Stomach (tissue), 9 donors: ENCODE measurements around the gene PTPA. TPM values are rescaled to one million over a fixed set of nuclear protein-coding genes. Genes with fewer than 3 reads are reported as not detected.

Experiments
- DNase-seq, 2 donors: peaks; one replicate each; pipeline versions ENCODE4 v3.0.0 to v3.0.0-alpha.2; 2013 to 2019
- H3K27ac ChIP-seq, 5 donors: fragments of 200-600 bp in 4 of 5; sonication (generic) in 4 of 5; one replicate each; pipeline ENCODE4 v1.5.1; 2013 to 2019; ENCODE audit warnings: mild to moderate bottlenecking in 1 of 5, moderate library complexity in 1 of 5
- H3K27me3 ChIP-seq, 3 donors: fragments of 200-600 bp; sonication (generic); one replicate each; pipeline ENCODE4 v1.5.1; 2017 to 2019; ENCODE audit warnings: mixed run types in 1 of 3
- H3K36me3 ChIP-seq, 4 donors: fragments of 200-600 bp; sonication (generic); 1 replicate in 3 of 4; 2 replicates in 1 of 4; pipeline ENCODE4 v1.5.1; 2016 to 2019
- H3K4me1 ChIP-seq, 4 donors: fragments of 200-600 bp; sonication (generic); one replicate each; pipeline ENCODE4 v1.5.1; 2016 to 2019
- H3K4me3 ChIP-seq, 4 donors: fragments of 200-600 bp; sonication (generic) in 3 of 4; one replicate each; pipeline ENCODE4 v1.5.1; 2016 to 2019; ENCODE audit warnings: mild to moderate bottlenecking in 1 of 4
- H3K9me3 ChIP-seq, 4 donors: fragments of 200-600 bp; sonication (generic); one replicate each; pipeline ENCODE4 v1.5.1; 2016 to 2019
- EP300 ChIP-seq: sonication (generic); formaldehyde crosslinking; IDR thresholded peaks from one replicate; pipeline ENCODE4 v1.6.1; 2017; ENCODE audit warnings: antibody characterized with exemption
- POLR2A ChIP-seq, 4 donors: fragments of 450-650 bp; IDR thresholded peaks; one replicate each; pipeline ENCODE4 v1.6.1; 2016; ENCODE audit warnings: antibody characterized with exemption in 4 of 4, control low read depth in 2 of 4, mild to moderate bottlenecking in 1 of 4, moderate library complexity in 1 of 4
- POLR2AphosphoS5 ChIP-seq, 3 donors: sonication (generic); formaldehyde crosslinking; IDR thresholded peaks; one replicate each; pipeline ENCODE4 v1.6.1; 2016; ENCODE audit warnings: antibody characterized with exemption in 3 of 3
- WGBS, 5 donors: extraction: QIAGEN DNeasy Blood & Tissue Kit in 3 of 5; methylation state at CpG; one replicate each; pipeline versions ENCODE4 v1.1.5 to v1.1.7; 2013 to 2018; 5-methylcytosine and 5-hydroxymethylcytosine counted together
- intact Hi-C: fragments of 100-400 bp; cut with DNase I; formaldehyde crosslinking; loops from one replicate; pipeline ENCODE4 v1.15.1; 2023; ENCODE audit warnings: low total_unique reads
- polyA plus RNA-seq, 3 donors: library from polyadenylated mRNA; stranded (reverse); fragments of 200-250 nt; gene quantifications; one replicate each; pipeline ENCODE4 v1.2.3, GENCODE V29; 2013
- total RNA-seq, 5 donors: library from RNA; depleted of rRNA; stranded (reverse); fragments of >200 nt; gene quantifications; one replicate each; pipeline versions ENCODE4 v1.1.0 to v1.2.3, GENCODE V29; 2014 to 2016
- TF ChIP-seq, protein P1 (sequence below), 7 experiments: fragments of 450-650 bp in 4 of 7; fragments of 200-600 bp in 3 of 7; sonication (generic) in 3 of 7; IDR thresholded peaks; one replicate each; pipeline ENCODE4 v1.5.1; 2016 to 2019; ENCODE audit warnings: antibody characterized with exemption in 7 of 7, control low read depth in 2 of 7, mild to moderate bottlenecking in 1 of 7
- donor health status: healthy with polysubstance abuse.
- donor health status: Bipolar disorder and iron deficiency.
- donor health status: healthy.

The PTPA gene
- total and polyA plus RNA-seq, 8 donors = 12.3 to 118 (median 73.6) TPM

DNA sequence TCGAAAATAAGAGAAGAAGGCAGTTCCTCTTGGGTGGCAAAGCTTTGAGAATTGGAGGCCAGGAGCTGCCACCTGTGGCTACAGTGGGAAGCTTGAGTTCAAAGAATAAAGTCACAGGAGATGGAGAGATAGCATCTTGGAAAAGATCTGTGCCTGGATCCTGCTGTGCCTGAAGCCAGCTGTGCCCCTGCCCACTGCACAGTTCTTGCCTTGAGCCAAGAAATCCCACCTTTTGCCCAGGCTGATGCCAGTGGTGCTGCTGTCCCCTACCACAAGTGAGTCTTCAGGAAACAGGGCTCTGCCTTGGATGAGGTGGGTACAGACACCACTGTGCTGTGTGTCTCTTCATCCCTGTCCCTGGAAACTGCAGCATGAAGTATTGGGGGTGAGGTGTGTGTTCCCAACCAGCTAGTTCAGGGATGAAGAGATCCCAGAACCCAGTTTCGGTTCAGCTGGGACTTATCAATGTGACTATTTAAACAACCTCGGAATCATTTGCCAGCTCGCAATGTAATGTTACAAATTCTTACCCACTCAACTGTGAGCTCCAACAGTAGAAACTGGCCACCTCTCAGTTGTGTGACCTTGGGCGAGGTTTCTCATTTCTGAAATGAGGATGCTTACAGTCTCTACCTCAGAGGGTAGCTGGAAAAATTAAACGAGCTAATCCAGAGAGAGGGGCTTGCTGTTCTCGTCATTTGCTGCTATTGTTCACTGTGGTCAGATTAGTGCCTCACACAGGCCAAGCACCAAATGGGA lies 61.0 kb downstream of the PTPA start:
- peak overlapping the region in 3 of 5 donors; percentile 51 to 98 (median 97) for H3K27ac ChIP-seq

DNA sequence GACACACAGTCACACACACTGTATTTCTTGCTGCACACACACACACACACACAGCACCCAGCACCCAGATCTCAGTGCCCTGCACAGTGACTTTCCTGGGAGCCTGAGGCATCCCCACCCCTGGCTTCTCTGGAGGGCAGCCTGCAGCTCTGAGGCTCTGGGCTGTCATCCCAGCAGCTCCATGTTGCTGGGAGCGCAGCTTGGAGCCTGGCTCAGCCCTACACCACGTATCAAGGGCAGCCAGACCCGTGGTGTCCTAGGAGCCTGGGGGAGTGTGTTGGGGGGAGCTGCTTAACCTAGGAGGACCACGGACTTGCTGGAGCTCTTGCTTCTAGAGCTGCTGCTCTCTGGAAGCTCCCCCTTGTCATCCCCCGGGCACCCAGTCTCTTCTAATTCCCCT lies 61.6 kb downstream of the PTPA start:
- Histone ChIP-seq H3K27ac (peak overlapping the region in 4 of 5 donors; percentile 37 to 98 (median 74)), H3K4me3 (no peak overlapping the region)

More for the DNA sequence above, 61.0 kb downstream of the PTPA start:
- DNase-seq = no peak
- no peaks in the 10 kb centered on the region for H3K36me3 ChIP-seq
- WGBS, 5 donors = 28 to 55% (median 40%) methylated on average over 7 of the region's 7 CpGs
- no peak overlapping the region for H3K4me3 ChIP-seq
- no peak for TF ChIP-seq POLR2A (IDR thresholded peaks at IDR 0.05)
- no peak for TF ChIP-seq POLR2AphosphoS5 (IDR thresholded peaks at IDR 0.05)
- TF ChIP-seq, protein P1, sequence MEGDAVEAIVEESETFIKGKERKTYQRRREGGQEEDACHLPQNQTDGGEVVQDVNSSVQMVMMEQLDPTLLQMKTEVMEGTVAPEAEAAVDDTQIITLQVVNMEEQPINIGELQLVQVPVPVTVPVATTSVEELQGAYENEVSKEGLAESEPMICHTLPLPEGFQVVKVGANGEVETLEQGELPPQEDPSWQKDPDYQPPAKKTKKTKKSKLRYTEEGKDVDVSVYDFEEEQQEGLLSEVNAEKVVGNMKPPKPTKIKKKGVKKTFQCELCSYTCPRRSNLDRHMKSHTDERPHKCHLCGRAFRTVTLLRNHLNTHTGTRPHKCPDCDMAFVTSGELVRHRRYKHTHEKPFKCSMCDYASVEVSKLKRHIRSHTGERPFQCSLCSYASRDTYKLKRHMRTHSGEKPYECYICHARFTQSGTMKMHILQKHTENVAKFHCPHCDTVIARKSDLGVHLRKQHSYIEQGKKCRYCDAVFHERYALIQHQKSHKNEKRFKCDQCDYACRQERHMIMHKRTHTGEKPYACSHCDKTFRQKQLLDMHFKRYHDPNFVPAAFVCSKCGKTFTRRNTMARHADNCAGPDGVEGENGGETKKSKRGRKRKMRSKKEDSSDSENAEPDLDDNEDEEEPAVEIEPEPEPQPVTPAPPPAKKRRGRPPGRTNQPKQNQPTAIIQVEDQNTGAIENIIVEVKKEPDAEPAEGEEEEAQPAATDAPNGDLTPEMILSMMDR (IDR thresholded peaks at IDR 0.05) = no peak
- TF ChIP-seq EP300 = no peak
- H3K4me1 ChIP-seq = peaks cover 52 to 61% (median 59%) of the 10 kb centered on the region in 4 donors
- no peaks in the 10 kb centered on the region for H3K9me3 ChIP-seq
- H3K27me3 ChIP-seq = no peaks in the 10 kb centered on the region
- intact Hi-C loops = no loop called here

DNA sequence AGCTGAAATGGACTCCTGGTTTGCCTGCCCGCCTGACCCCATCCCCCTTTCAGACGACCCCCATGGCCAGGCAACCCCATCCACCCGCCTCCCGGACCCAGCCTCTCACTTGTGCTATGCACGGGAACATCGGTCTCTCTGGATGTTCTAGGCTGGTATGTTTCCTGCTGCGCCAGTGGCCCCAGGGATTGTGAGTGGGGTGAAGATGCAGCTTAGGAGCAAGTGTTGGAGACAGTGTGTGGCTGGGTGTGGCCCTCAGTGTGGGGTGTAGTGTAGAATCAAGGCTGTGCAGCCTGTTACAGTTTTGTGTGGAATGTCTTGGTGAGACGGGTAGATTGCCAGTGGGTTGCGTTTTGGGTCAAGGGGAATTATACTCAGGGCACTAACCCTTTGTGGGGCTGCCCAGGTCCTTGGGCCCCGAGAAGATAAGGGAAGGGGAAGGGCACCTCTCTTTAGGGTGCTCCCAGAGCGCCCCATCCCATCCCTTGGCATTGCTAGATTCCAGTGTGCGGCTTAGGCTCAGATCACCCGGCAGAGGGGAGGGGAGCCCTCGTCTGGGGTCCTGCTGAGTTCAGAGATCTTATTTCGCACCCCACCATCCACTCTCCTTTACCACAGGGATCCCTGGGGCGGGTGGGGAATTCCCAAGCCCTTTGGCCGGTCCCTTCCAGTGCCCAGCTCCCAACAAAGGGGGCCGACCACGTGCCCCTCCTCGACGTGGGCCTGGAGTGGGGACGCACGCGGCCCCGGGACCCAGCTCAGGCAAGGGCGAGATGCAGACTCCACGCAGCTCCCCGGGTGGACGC lies 62.3 kb downstream of the PTPA start:
- intact Hi-C loops = no loop called here
- Histone ChIP-seq H3K27me3 (no peaks in the 10 kb centered on the region), H3K9me3 (no peaks in the 10 kb centered on the region), H3K36me3 (no peaks in the 10 kb centered on the region), H3K27ac (peak overlapping the region; percentile 92 to 100 (median 98)), H3K4me1 (peaks cover 43 to 55% (median 50%) of the 10 kb centered on the region in 4 donors), H3K4me3 (peak overlapping the region; percentile 61 to 99 (median 86))
- DNase-seq = peak in 1 of 2 donors; percentile 32
- TF ChIP-seq POLR2AphosphoS5 (IDR thresholded peaks at IDR 0.05) (no peak), EP300 (no peak), POLR2A (IDR thresholded peaks at IDR 0.05) (no peak)
- TF ChIP-seq, protein P1 (IDR thresholded peaks at IDR 0.05) = no peak
- 24 to 58% (median 25%) methylated on average over 10 to 29 of the region's 29 CpGs for WGBS, 5 donors

More for the DNA sequence above, 61.6 kb downstream of the PTPA start:
- no peaks in the 10 kb centered on the region for H3K36me3 ChIP-seq
- H3K9me3 ChIP-seq = no peaks in the 10 kb centered on the region
- TF ChIP-seq, protein P1 (IDR thresholded peaks at IDR 0.05) = no peak
- TF ChIP-seq POLR2AphosphoS5 (IDR thresholded peaks at IDR 0.05) = no peak
- no peak for TF ChIP-seq EP300
- no peak for TF ChIP-seq POLR2A (IDR thresholded peaks at IDR 0.05)
- 31 to 63% (median 42%) methylated on average over 2 to 5 of the region's 5 CpGs for whole genome bisulfite sequencing, 5 donors
- DNase-seq = peak in 1 of 2 donors; percentile 51
- H3K27me3 ChIP-seq = no peaks in the 10 kb centered on the region
- intact Hi-C loops = no loop called here
- H3K4me1 ChIP-seq = peaks cover 45 to 55% (median 54%) of the 10 kb centered on the region in 4 donors

DNA sequence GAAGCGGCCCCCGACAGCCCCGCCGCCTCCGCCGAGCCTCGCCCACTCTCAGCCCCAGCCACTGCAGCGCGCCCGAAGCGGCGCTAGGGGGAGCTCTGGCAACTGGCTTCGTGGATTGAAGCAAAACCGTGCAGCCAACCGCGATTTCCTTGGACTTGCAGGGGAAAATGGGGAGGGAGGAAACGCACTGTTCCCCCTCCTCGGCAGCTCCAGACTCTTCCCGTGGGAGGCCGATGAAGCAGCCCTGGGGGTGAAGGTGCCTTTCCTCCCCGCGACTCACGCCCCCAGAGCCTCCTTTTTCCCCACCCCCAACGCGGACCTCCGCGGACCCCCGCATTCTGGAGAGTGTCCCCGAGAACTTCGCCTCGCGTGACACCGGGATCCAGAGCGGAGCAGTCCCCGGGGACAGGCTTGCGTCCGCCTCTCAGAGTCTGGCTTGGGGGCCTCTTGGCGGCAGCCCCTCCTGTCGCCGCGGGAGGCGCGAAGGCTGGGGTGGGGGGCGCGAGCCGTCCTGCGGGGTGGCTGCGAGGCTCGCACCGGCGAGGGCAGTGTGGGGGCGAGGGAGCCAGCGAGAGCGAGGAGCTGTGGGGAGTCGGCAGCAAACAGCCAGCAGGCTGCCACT lies 63.0 kb downstream of the PTPA start:
- no peaks in the 10 kb centered on the region for H3K9me3 ChIP-seq
- peaks cover 40 to 57% (median 51%) of the 10 kb centered on the region in 4 donors for H3K4me1 ChIP-seq
- no peaks in the 10 kb centered on the region for H3K36me3 ChIP-seq
- peak overlapping the region; percentile 61 to 99 (median 86) for H3K4me3 ChIP-seq
- intact Hi-C loops = no loop called here
- WGBS, 5 donors = 0 to 1% (median 0%) methylated on average over 27 to 55 of the region's 55 CpGs
- peak; percentile 94 to 97 for DNase-seq
- no peaks in the 10 kb centered on the region for H3K27me3 ChIP-seq
- H3K27ac ChIP-seq = peak overlapping the region; percentile 92 to 100 (median 98)
- TF ChIP-seq POLR2AphosphoS5 (IDR thresholded peaks at IDR 0.05) = peak; percentile 68 to 88 (median 87)
- TF ChIP-seq, protein P1 (IDR thresholded peaks at IDR 0.05) = peak in 6 of 7 experiments; percentile 31 to 99 (median 96)
- no peak for TF ChIP-seq POLR2A (IDR thresholded peaks at IDR 0.05)
